Measurements from ENCODE around the gene RMRP. TPM values are rescaled to one million over a fixed set of nuclear protein-coding genes. Genes with fewer than 3 reads are reported as not detected.

RMRP gene
- total RNA-seq, 1 experiment from 2014 or later: 13,506 TPM

DNA sequence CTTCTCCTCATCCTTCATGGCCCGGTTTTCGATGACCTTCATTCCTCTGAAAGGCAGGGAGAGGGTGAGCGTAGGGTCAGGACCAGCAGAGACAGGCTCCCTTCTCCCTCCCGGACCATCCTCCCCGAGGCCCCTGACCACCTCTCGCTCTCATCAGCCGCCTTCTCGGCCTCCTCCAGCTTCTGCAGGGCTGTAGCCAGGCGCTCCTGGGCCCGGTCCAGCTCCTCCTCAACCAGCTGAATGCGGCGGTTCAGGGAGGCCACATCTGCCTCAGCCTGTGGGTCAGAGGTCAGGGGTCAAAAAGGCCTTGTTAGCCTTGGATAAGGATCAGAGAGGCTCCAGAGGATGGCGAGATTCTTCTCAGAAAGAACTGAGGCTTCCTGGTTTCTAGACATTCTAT lies 27.7 kb upstream of the RMRP start:
- POLR2A ChIA-PET (ENCODE audit: unreplicated experiment): interaction anchor here (0.7 kb wide), 1 partner anchor 27 kb away, joined by 3 read pairs; no protein-coding TSS in a partner anchor
- Histone ChIP-seq H4K20me1 (ENCODE audit: insufficient read depth) (no peaks in the 10 kb centered on the region), H3K79me2 (ENCODE audit: low read depth) (no peaks in the 10 kb centered on the region)

DNA sequence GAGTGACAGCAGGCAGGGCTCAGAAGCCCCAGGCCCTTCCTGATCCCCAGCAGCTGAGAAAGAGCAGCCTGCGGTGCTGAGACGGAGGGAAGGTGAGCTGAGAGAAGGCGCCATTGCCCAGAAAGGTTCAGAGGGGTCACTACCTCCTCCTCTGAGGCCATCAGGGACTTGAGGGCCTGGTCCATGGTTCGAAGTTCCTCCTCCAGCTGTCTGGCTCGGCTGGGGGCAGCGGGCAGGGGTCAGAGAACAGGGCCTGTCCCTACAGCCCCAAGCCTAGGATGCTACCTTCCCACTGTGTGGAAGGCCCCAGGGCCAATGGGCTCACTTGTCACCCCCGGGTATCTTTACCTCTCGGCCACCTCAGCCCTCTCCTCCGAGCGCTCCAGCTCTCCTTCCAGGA lies 27.1 kb upstream of the RMRP start:
- CTCF ChIA-PET: no interaction called here
- Histone ChIP-seq H3K36me3 (ENCODE audit: low read depth) (no peaks in the 10 kb centered on the region), H3K27me3 (ENCODE audit: insufficient read depth, low read depth) (no peaks in the 10 kb centered on the region), H4K20me1 (ENCODE audit: insufficient read depth) (no peaks in the 10 kb centered on the region), H3K4me2 (no peak overlapping the region), H3K79me2 (ENCODE audit: low read depth) (no peaks in the 10 kb centered on the region), H3K9me3 (ENCODE audit: insufficient read depth, low read depth) (no peaks in the 10 kb centered on the region), H3F3A (ENCODE audit: insufficient read depth, low read depth) (peaks cover 14% of the 10 kb centered on the region; the same call in 1 of the 2 replicates), H3K4me3 (no peak overlapping the region), H2AFZ (no peak overlapping the region), H3K4me1 (replicated peaks; ENCODE audit: insufficient read depth) (peaks cover 18% of the 10 kb centered on the region), H3K9me2 (ENCODE audit: insufficient read depth) (no peaks in the 10 kb centered on the region), H3K27ac (no peak overlapping the region)
- intact Hi-C loops (cut with micrococcal nuclease; ENCODE audit: unreplicated experiment): no loop called here
- DNase-seq: no peak
- BruUV-seq (replicated peaks): no TSS peak
- POLR2A ChIA-PET (ENCODE audit: unreplicated experiment): no interaction called here
- TF ChIP-seq EZH2 (IDR thresholded peaks at IDR 0.05; ENCODE audit: low read depth): no peak
- TF ChIP-seq, protein P1, sequence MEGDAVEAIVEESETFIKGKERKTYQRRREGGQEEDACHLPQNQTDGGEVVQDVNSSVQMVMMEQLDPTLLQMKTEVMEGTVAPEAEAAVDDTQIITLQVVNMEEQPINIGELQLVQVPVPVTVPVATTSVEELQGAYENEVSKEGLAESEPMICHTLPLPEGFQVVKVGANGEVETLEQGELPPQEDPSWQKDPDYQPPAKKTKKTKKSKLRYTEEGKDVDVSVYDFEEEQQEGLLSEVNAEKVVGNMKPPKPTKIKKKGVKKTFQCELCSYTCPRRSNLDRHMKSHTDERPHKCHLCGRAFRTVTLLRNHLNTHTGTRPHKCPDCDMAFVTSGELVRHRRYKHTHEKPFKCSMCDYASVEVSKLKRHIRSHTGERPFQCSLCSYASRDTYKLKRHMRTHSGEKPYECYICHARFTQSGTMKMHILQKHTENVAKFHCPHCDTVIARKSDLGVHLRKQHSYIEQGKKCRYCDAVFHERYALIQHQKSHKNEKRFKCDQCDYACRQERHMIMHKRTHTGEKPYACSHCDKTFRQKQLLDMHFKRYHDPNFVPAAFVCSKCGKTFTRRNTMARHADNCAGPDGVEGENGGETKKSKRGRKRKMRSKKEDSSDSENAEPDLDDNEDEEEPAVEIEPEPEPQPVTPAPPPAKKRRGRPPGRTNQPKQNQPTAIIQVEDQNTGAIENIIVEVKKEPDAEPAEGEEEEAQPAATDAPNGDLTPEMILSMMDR (conservative IDR thresholded peaks at IDR 0.05): no peak

More for the DNA sequence above, 27.7 kb upstream of the RMRP start:
- no peaks in the 10 kb centered on the region for H3K27me3 ChIP-seq (ENCODE audit: insufficient read depth, low read depth)
- BruUV-seq (replicated peaks): no TSS peak
- no peak for DNase-seq
- H3K4me1 ChIP-seq (replicated peaks; ENCODE audit: insufficient read depth): peaks cover 18% of the 10 kb centered on the region
- H3K9me2 ChIP-seq (ENCODE audit: insufficient read depth): no peaks in the 10 kb centered on the region
- no peak overlapping the region for H3K4me3 ChIP-seq
- CTCF ChIA-PET: no interaction called here
- intact Hi-C loops (cut with micrococcal nuclease; ENCODE audit: unreplicated experiment): no loop called here
- H3K4me2 ChIP-seq: no peak overlapping the region
- H2AFZ ChIP-seq: no peak overlapping the region
- H3K27ac ChIP-seq: no peak overlapping the region
- no peak for TF ChIP-seq EZH2 (IDR thresholded peaks at IDR 0.05; ENCODE audit: low read depth)
- TF ChIP-seq, protein P1 (conservative IDR thresholded peaks at IDR 0.05): no peak
- peaks cover 14% of the 10 kb centered on the region; the same call in 1 of the 2 replicates for H3F3A ChIP-seq (ENCODE audit: insufficient read depth, low read depth)
- no peaks in the 10 kb centered on the region for H3K36me3 ChIP-seq (ENCODE audit: low read depth)
- no peaks in the 10 kb centered on the region for H3K9me3 ChIP-seq (ENCODE audit: insufficient read depth, low read depth)

DNA sequence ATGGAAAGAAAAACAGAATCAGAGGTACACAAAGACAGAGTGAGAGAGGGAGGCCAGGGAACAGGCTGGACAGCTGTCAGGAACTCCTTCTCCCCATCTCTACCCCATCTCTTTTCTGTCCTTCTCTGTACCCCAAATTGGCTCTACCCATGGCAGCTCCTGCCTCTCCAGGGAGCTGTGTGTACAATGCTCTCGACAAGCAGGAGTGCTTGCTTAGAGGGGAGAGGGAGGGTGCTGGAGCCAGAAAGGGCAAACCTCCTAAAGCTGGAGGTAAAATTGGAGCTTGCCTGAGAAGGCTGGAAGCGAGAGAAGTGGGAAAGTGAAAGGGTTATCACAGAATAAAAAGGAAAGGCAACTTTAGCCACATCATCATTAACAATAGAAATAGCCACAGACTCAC lies 25.5 kb upstream of the RMRP start:
- intact Hi-C loops (cut with micrococcal nuclease; ENCODE audit: unreplicated experiment): no loop called here
- Histone ChIP-seq H3K4me1 (replicated peaks; ENCODE audit: insufficient read depth) (peaks cover 4% of the 10 kb centered on the region), H3K9me2 (ENCODE audit: insufficient read depth) (no peaks in the 10 kb centered on the region), H4K20me1 (ENCODE audit: insufficient read depth) (no peaks in the 10 kb centered on the region), H2AFZ (no peak overlapping the region), H3F3A (ENCODE audit: insufficient read depth, low read depth) (peaks cover 2% of the 10 kb centered on the region; the same call in 1 of the 2 replicates), H3K79me2 (ENCODE audit: low read depth) (no peaks in the 10 kb centered on the region), H3K4me2 (no peak overlapping the region), H3K4me3 (no peak overlapping the region), H3K9me3 (ENCODE audit: insufficient read depth, low read depth) (no peaks in the 10 kb centered on the region), H3K36me3 (ENCODE audit: low read depth) (no peaks in the 10 kb centered on the region), H3K27me3 (ENCODE audit: insufficient read depth, low read depth) (no peaks in the 10 kb centered on the region), H3K27ac (no peak overlapping the region)
- no peak for DNase-seq
- ChIA-PET CTCF (no interaction called here), POLR2A (ENCODE audit: unreplicated experiment) (interaction anchor here (0.6 to 0.7 kb wide), 2 partner anchors 33 to 135 kb away, joined by 3 read pairs; no protein-coding TSS in a partner anchor)
- TF ChIP-seq, protein P1 (conservative IDR thresholded peaks at IDR 0.05): no peak
- no peak for TF ChIP-seq EZH2 (IDR thresholded peaks at IDR 0.05; ENCODE audit: low read depth)
- no TSS peak for BruUV-seq (replicated peaks)

Data from PC-9 (cell line).